LNCAP (cell line): ENCODE results near the gene CXCL8.

Experiments
- TF ChIP-seq, protein P1 (sequence below): fragments of 450-650 bp; IDR thresholded peaks from 2 replicates; pipeline ENCODE4 v1.5.1; 2017; ENCODE audit warnings: mild to moderate bottlenecking

CXCL8 gene

DNA sequence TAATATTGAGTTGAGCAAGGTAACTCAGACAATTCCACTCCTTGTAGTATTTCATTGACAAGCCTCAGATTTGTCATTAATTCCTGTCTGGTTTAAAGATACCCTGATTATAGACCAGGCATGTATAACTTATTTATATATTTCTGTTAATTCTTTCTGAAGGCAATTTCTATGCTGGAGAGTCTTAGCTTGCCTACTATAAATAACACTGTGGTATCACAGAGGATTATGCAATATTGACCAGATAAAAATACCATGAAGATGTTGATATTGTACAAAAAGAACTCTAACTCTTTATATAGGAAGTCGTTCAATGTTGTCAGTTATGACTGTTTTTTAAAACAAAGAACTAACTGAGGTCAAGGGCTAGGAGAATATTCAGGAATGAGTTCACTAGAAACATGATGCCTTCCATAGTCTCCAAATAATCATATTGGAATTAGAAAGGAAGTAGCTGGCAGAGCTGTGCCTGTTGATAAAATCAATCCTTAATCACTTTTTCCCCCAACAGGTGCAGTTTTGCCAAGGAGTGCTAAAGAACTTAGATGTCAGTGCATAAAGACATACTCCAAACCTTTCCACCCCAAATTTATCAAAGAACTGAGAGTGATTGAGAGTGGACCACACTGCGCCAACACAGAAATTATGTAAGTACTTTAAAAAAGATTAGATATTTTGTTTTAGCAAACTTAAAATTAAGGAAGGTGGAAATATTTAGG lies 821 bp downstream of the CXCL8 start:
- TF ChIP-seq, protein P1, sequence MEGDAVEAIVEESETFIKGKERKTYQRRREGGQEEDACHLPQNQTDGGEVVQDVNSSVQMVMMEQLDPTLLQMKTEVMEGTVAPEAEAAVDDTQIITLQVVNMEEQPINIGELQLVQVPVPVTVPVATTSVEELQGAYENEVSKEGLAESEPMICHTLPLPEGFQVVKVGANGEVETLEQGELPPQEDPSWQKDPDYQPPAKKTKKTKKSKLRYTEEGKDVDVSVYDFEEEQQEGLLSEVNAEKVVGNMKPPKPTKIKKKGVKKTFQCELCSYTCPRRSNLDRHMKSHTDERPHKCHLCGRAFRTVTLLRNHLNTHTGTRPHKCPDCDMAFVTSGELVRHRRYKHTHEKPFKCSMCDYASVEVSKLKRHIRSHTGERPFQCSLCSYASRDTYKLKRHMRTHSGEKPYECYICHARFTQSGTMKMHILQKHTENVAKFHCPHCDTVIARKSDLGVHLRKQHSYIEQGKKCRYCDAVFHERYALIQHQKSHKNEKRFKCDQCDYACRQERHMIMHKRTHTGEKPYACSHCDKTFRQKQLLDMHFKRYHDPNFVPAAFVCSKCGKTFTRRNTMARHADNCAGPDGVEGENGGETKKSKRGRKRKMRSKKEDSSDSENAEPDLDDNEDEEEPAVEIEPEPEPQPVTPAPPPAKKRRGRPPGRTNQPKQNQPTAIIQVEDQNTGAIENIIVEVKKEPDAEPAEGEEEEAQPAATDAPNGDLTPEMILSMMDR = no peak

GRCh38 chr4:73741750-73742489 lies 1.6 kb downstream of the CXCL8 start:
- TF ChIP-seq, protein P1 = no peak

GRCh38 chr4:73742490-73743160 lies 2.3 kb downstream of the CXCL8 start:
- TF ChIP-seq, protein P1 = no peak

DNA sequence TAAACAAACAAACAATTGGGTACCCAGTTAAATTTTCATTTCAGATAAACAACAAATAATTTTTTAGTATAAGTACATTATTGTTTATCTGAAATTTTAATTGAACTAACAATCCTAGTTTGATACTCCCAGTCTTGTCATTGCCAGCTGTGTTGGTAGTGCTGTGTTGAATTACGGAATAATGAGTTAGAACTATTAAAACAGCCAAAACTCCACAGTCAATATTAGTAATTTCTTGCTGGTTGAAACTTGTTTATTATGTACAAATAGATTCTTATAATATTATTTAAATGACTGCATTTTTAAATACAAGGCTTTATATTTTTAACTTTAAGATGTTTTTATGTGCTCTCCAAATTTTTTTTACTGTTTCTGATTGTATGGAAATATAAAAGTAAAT lies 2.9 kb downstream of the CXCL8 start:
- TF ChIP-seq, protein P1 = no peak

- TF ChIP-seq, protein P1 = no peak
These were observed 3.4 kb downstream of the CXCL8 start for GRCh38 chr4:73743795-73744194.

DNA sequence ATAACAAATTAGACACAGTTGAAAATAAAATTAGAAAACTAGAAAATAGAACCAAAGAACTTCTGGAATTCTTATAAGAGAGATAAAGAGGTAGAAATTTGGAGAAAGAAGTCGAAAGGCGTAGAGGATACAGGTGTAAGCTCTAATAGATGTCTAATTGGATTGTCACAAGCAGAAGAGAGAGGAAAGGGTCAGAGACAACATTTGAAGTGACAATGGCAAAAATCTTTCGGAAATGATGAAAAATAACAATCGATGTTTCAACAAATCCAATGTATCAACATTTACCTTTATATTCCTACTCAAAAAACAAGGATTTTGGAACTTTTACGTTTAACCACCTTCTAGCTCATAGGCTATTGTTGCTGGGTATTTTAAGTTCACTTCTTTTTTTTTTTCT lies 3.8 kb downstream of the CXCL8 start:
- TF ChIP-seq, protein P1 = no peak

GRCh38 chr4:73750730-73751129 lies 10.4 kb downstream of the CXCL8 start:
- TF ChIP-seq, protein P1 = no peak
